ENCODE measurements around the gene GHR. TPM values are rescaled to one million over a fixed set of nuclear protein-coding genes. Genes with fewer than 3 reads are reported as not detected.

The GHR gene
- total RNA-seq, 2 donors from 2014 or later: 6.4 to 12.8 TPM

DNA sequence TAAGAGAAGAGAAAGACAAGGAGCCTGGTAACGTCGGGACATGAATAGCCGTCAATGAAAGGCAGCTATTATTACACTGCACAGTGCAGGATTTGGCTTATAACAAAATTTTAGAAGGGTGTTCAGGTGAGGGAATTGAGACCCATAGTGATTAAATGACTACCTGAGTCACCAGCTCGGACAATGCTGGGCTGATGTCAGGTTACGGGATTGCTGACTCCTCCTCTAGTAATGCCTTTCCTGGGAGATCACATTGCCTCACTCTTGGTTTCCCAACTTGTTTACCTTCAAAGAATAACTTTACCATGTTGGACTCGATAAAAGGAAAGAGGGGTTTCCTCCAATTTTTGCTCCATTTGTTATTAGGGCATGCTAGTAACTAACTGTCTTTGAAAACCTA is 132.6 kb downstream of the GHR start:
- peaks cover 7 to 33% of the 10 kb centered on the region in 2 donors for H3K4me1 ChIP-seq (ENCODE audit: control insufficient read depth in 1 of 2, low read depth in 2 of 2)
- no peak overlapping the region for H3K4me3 ChIP-seq
- no peak for DNase-seq (ENCODE audit: low spot score)
- no peak for ATAC-seq (ENCODE audit: insufficient number of reproducible peaks, low FRiP score, low read depth)
- no peaks in the 10 kb centered on the region for H3K9me3 ChIP-seq
- TF ChIP-seq, protein P1, sequence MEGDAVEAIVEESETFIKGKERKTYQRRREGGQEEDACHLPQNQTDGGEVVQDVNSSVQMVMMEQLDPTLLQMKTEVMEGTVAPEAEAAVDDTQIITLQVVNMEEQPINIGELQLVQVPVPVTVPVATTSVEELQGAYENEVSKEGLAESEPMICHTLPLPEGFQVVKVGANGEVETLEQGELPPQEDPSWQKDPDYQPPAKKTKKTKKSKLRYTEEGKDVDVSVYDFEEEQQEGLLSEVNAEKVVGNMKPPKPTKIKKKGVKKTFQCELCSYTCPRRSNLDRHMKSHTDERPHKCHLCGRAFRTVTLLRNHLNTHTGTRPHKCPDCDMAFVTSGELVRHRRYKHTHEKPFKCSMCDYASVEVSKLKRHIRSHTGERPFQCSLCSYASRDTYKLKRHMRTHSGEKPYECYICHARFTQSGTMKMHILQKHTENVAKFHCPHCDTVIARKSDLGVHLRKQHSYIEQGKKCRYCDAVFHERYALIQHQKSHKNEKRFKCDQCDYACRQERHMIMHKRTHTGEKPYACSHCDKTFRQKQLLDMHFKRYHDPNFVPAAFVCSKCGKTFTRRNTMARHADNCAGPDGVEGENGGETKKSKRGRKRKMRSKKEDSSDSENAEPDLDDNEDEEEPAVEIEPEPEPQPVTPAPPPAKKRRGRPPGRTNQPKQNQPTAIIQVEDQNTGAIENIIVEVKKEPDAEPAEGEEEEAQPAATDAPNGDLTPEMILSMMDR (IDR thresholded peaks at IDR 0.05): no peak
- H3K27ac ChIP-seq: no peak overlapping the region
- H3K36me3 ChIP-seq: no peaks in the 10 kb centered on the region
- no peaks in the 10 kb centered on the region for H3K27me3 ChIP-seq (replicated peaks; ENCODE audit: insufficient read depth)

GRCh38 chr5:42557689-42558088 is 134.4 kb downstream of the GHR start:
- DNase-seq (ENCODE audit: low spot score) (no peak), ATAC-seq (ENCODE audit: insufficient number of reproducible peaks, low FRiP score, low read depth) (no peak)
- no peaks in the 10 kb centered on the region for H3K27me3 ChIP-seq (replicated peaks; ENCODE audit: insufficient read depth)
- TF ChIP-seq, protein P1 (IDR thresholded peaks at IDR 0.05): no peak
- H3K27ac ChIP-seq: no peak overlapping the region
- H3K9me3 ChIP-seq: no peaks in the 10 kb centered on the region
- peaks cover 8 to 31% of the 10 kb centered on the region in 2 donors for H3K4me1 ChIP-seq (ENCODE audit: control insufficient read depth in 1 of 2, low read depth in 2 of 2)
- no peak overlapping the region for H3K4me3 ChIP-seq
- no peaks in the 10 kb centered on the region for H3K36me3 ChIP-seq

- no peak for ATAC-seq (ENCODE audit: insufficient number of reproducible peaks, low FRiP score, low read depth)
- H3K9me3 ChIP-seq: no peaks in the 10 kb centered on the region
- no peak for DNase-seq (ENCODE audit: low spot score)
- TF ChIP-seq, protein P1 (IDR thresholded peaks at IDR 0.05): no peak
- peaks cover 18 to 34% of the 10 kb centered on the region in 2 donors for H3K4me1 ChIP-seq (ENCODE audit: control insufficient read depth in 1 of 2, low read depth in 2 of 2)
- no peak overlapping the region for H3K4me3 ChIP-seq
- no peaks in the 10 kb centered on the region for H3K27me3 ChIP-seq (replicated peaks; ENCODE audit: insufficient read depth)
- no peak overlapping the region for H3K27ac ChIP-seq
- H3K36me3 ChIP-seq: no peaks in the 10 kb centered on the region
These were observed 138.4 kb downstream of the GHR start for GRCh38 chr5:42561656-42562055.

GRCh38 chr5:42564689-42565356 is 141.6 kb downstream of the GHR start:
- H3K27me3 ChIP-seq (replicated peaks; ENCODE audit: insufficient read depth): no peaks in the 10 kb centered on the region
- H3K9me3 ChIP-seq: no peaks in the 10 kb centered on the region
- TF ChIP-seq, protein P1 (IDR thresholded peaks at IDR 0.05): no peak
- no peak overlapping the region for H3K4me3 ChIP-seq
- peaks cover 22 to 46% of the 10 kb centered on the region in 2 donors for H3K4me1 ChIP-seq (ENCODE audit: control insufficient read depth in 1 of 2, low read depth in 2 of 2)
- no peak for DNase-seq (ENCODE audit: low spot score)
- no peak for ATAC-seq (ENCODE audit: insufficient number of reproducible peaks, low FRiP score, low read depth)
- no peaks in the 10 kb centered on the region for H3K36me3 ChIP-seq
- peak overlapping the region in 1 of 2 donors; percentile 53 for H3K27ac ChIP-seq

DNA sequence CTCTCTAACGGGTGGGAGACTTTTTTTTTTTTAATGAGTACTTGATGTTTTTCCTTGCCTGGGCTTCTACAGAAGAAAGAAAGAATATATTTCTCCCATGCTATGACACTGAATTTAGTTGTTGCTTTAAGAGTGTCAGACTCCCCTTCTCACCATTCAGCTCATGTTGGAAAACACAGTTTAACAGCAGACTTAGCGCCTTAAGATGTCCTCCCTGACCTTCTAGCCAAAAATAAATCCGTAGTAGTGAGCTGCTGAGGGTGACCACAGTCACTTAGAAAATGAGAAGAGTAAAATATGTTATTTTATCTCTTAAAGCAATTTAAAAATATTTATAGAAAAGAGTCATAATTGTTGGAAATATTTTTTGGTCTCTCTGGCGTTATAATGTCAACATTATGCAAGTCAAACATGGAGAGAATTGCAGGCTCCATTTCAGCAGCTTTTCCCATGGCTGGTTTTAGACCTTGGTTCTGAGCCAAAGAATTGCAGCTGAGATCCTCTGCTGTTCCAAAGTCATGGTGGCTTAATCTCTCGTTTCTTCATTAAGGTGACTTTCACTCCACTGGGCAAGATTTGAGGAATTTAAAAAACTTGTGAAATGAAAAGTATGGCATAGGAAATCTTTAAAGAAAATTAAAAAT is 143.5 kb downstream of the GHR start:
- peak overlapping the region; percentile 53 to 65 for H3K27ac ChIP-seq
- ATAC-seq (ENCODE audit: insufficient number of reproducible peaks, low FRiP score, low read depth): no peak
- peak overlapping the region; percentile 55 for H3K4me3 ChIP-seq

More for the DNA sequence above, 143.5 kb downstream of the GHR start:
- Histone ChIP-seq H3K27me3 (replicated peaks; ENCODE audit: insufficient read depth) (no peaks in the 10 kb centered on the region), H3K4me1 (ENCODE audit: control insufficient read depth in 1 of 2, low read depth in 2 of 2) (peaks cover 24 to 51% of the 10 kb centered on the region in 2 donors), H3K9me3 (no peaks in the 10 kb centered on the region), H3K36me3 (no peaks in the 10 kb centered on the region)
- no peak for DNase-seq (ENCODE audit: low spot score)
- TF ChIP-seq, protein P1 (IDR thresholded peaks at IDR 0.05): no peak
